Liver (tissue), 9 donors: ENCODE measurements around the gene MORF4L1. TPM values are rescaled to one million over a fixed set of nuclear protein-coding genes. Genes with fewer than 3 reads are reported as not detected.

Experiments used
- DNase-seq: peaks from one replicate; pipeline ENCODE4 v3.0.0-alpha.2; 2017; ENCODE audit warnings: low spot score
- H3K27ac ChIP-seq, 2 donors: one replicate each; pipeline ENCODE4 v1.7.0; 2013; ENCODE audit warnings: inconsistent platforms in 2 of 2, low read length in 2 of 2, control low read depth in 1 of 2, low read depth in 1 of 2, mild to moderate bottlenecking in 1 of 2
- H3K27me3 ChIP-seq, 4 donors: one replicate each; pipeline versions ENCODE4 v1.6.1 to v1.7.0; 2013; ENCODE audit warnings: low read length in 3 of 4, inconsistent platforms in 1 of 4, mild to moderate bottlenecking in 1 of 4, moderate library complexity in 1 of 4; ENCODE audit not compliant: control insufficient read depth in 4 of 4, insufficient read depth in 4 of 4
- H3K36me3 ChIP-seq, 4 donors: one replicate each; pipeline versions ENCODE4 v1.6.1 to v1.7.0; 2013; ENCODE audit warnings: low read length in 3 of 4, mild to moderate bottlenecking in 3 of 4, low read depth in 1 of 4, moderate library complexity in 1 of 4; ENCODE audit not compliant: control insufficient read depth in 4 of 4, insufficient read depth in 3 of 4
- H3K4me1 ChIP-seq, 4 donors: one replicate each; pipeline versions ENCODE4 v1.6.1 to v1.7.0; 2013; ENCODE audit warnings: low read length in 3 of 4, mild to moderate bottlenecking in 3 of 4, moderate library complexity in 1 of 4; ENCODE audit not compliant: control insufficient read depth in 4 of 4, insufficient read depth in 4 of 4
- H3K4me3 ChIP-seq, 3 donors: one replicate each; pipeline versions ENCODE4 v1.6.1 to v1.7.0; 2013; ENCODE audit warnings: low read length in 3 of 3, control low read depth in 1 of 3, low read depth in 1 of 3, mild to moderate bottlenecking in 1 of 3
- H3K9ac ChIP-seq, 2 donors: one replicate each; pipeline ENCODE4 v1.7.0; 2013; ENCODE audit warnings: low read length in 2 of 2, mild to moderate bottlenecking in 2 of 2, moderate library complexity in 2 of 2, control low read depth in 1 of 2, low read depth in 1 of 2
- H3K9me3 ChIP-seq, 4 donors: one replicate each; pipeline versions ENCODE4 v1.6.1 to v1.7.0; 2013; ENCODE audit warnings: low read length in 3 of 4; ENCODE audit not compliant: control insufficient read depth in 4 of 4
- EGR1 ChIP-seq, 2 donors: IDR thresholded peaks; 2 replicates each; pipeline ENCODE4 v1.6.1; 2016 to 2018; ENCODE audit warnings: antibody characterized with exemption in 2 of 2, low read depth in 2 of 2
- FOXA1 ChIP-seq: IDR thresholded peaks from 2 replicates; pipeline ENCODE4 v1.6.1; 2016; ENCODE audit warnings: antibody characterized with exemption
- FOXA2 ChIP-seq: IDR thresholded peaks from 2 replicates; pipeline ENCODE4 v1.6.1; 2016; ENCODE audit warnings: antibody characterized with exemption
- GABPA ChIP-seq, 2 donors: IDR thresholded peaks in 1 of 2; conservative IDR thresholded peaks in 1 of 2; 2 replicates each; pipeline ENCODE4 v1.6.1; 2016; ENCODE audit warnings: antibody characterized with exemption in 2 of 2, mild to moderate bottlenecking in 1 of 2, moderate library complexity in 1 of 2
- HNF4A ChIP-seq, 2 donors: conservative IDR thresholded peaks; 2 replicates each; pipeline ENCODE4 v1.6.1; 2016; ENCODE audit warnings: antibody characterized with exemption in 2 of 2, mild to moderate bottlenecking in 2 of 2
- JUND ChIP-seq, 2 donors: IDR thresholded peaks; 2 replicates each; pipeline ENCODE4 v1.6.1; 2016; ENCODE audit warnings: antibody characterized with exemption in 2 of 2
- NR2F2 ChIP-seq: IDR thresholded peaks from 2 replicates; pipeline ENCODE4 v1.6.1; 2016; ENCODE audit warnings: antibody characterized with exemption
- RXRA ChIP-seq, 2 donors: IDR thresholded peaks; 2 replicates each; pipeline ENCODE4 v1.6.1; 2017 to 2018; ENCODE audit warnings: antibody characterized with exemption in 2 of 2, mild to moderate bottlenecking in 1 of 2
- SP1 ChIP-seq: IDR thresholded peaks from 2 replicates; pipeline ENCODE4 v1.6.1; 2018; ENCODE audit warnings: antibody characterized with exemption, mild to moderate bottlenecking
- YY1 ChIP-seq: IDR thresholded peaks from 2 replicates; pipeline ENCODE4 v1.6.1; 2016; ENCODE audit warnings: antibody characterized with exemption, mild to moderate bottlenecking
- WGBS: extraction: QIAGEN DNeasy Blood & Tissue Kit; methylation state at CpG from one replicate; pipeline ENCODE4 v1.1.7; 2013; 5-methylcytosine and 5-hydroxymethylcytosine counted together
- polyA plus RNA-seq, 2 donors: library from polyadenylated mRNA; stranded (reverse) in 1 of 2; unstranded in 1 of 2; fragments of 200-250 nt in 1 of 2; fragments of >200 nt in 1 of 2; fragmentation: Nextera tagmentation in 1 of 2; extraction: Ambion mirVana in 1 of 2; gene quantifications; one replicate each; pipeline versions ENCODE4 v1.2.1 to v1.2.3, GENCODE V29; 2013 to 2015
- total RNA-seq, 2 donors: library from RNA; depleted of rRNA; stranded (reverse); fragments of >200 nt; gene quantifications; one replicate each; pipeline ENCODE4 v1.2.3, GENCODE V29; 2014
- TF ChIP-seq, protein P1 (sequence below): IDR thresholded peaks from 2 replicates; pipeline ENCODE4 v1.6.1; 2016; ENCODE audit warnings: antibody characterized with exemption, mild to moderate bottlenecking
- TF ChIP-seq, protein P2 (sequence below): IDR thresholded peaks from 2 replicates; pipeline ENCODE4 v1.6.1; 2016; ENCODE audit warnings: antibody characterized with exemption
- TF ChIP-seq, protein P3 (sequence below): fragments of 150-350 bp; IDR thresholded peaks from 2 replicates; pipeline ENCODE4 v1.5.1; 2017; ENCODE audit warnings: improper control_type of control experiment, low read depth, low read length; ENCODE audit not compliant: missing input control
- TF ChIP-seq, protein P4 (sequence below): IDR thresholded peaks from 2 replicates; pipeline ENCODE4 v1.6.1; 2016; ENCODE audit warnings: antibody characterized with exemption
- TF ChIP-seq, protein P5 (sequence below): IDR thresholded peaks from 2 replicates; pipeline ENCODE4 v1.6.1; 2016; ENCODE audit warnings: antibody characterized with exemption
- donor health status: healthy.
- donor health status: healthy.
- donor health status: healthy.
- donor health status: healthy.
- donor health status: healthy.

MORF4L1 gene
- total and polyA plus RNA-seq, 4 donors, result 67.5 to 134 (median 123) TPM

DNA sequence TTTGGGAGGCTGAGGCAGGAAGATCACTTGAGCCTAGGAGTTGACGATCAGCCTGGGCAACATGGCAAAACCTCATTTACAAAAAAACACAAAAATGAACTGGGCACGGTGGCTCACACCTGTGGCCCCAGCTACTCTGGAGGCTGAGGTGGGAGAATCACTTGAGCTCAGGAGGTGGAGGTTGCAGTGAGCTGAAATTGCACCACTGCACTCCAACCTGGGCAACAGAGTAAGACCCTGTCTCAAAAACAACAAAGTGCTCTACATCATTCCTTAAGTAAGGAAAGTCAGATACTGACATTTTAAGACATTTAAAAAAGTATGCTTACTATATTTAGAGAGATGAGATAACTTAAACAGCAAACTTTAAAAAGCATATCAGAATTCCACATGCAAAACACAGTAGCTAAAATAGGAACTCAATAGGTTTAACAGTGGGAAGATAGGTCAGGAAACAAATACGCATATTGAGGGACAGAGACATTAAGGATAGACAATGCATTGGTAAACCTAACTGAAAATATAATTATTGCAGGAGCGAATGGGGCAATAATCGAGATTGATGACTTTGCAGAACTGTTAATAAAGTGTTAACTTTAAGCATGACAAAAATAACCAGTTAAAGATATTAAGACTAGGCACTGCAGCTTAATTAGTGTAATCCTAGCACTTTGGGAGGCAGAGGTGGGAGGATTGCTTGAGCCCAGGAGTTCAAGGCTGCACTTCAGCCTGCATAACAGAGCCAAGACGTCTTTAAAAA is 32.1 kb downstream of the MORF4L1 start:
- no peak overlapping the region for H3K27ac ChIP-seq
- no peak for DNase-seq
- no peaks in the 10 kb centered on the region for H3K9me3 ChIP-seq
- peaks cover 6 to 11% (median 8%) of the 10 kb centered on the region in 4 donors for H3K4me1 ChIP-seq
- WGBS, result 92% methylated on average over 6 of the region's 6 CpGs
- no peaks in the 10 kb centered on the region for H3K27me3 ChIP-seq
- TF ChIP-seq JUND (IDR thresholded peaks at IDR 0.05) (no peak), SP1 (no peak), YY1 (no peak), HNF4A (conservative IDR thresholded peaks at IDR 0.05) (no peak), NR2F2 (no peak), GABPA (IDR thresholded peaks at IDR 0.05 in 1 of 2, conservative IDR thresholded peaks at IDR 0.05 in 1 of 2) (no peak), EGR1 (IDR thresholded peaks at IDR 0.05; ENCODE audit: low read depth in 2 of 2) (no peak)
- TF ChIP-seq, protein P1, sequence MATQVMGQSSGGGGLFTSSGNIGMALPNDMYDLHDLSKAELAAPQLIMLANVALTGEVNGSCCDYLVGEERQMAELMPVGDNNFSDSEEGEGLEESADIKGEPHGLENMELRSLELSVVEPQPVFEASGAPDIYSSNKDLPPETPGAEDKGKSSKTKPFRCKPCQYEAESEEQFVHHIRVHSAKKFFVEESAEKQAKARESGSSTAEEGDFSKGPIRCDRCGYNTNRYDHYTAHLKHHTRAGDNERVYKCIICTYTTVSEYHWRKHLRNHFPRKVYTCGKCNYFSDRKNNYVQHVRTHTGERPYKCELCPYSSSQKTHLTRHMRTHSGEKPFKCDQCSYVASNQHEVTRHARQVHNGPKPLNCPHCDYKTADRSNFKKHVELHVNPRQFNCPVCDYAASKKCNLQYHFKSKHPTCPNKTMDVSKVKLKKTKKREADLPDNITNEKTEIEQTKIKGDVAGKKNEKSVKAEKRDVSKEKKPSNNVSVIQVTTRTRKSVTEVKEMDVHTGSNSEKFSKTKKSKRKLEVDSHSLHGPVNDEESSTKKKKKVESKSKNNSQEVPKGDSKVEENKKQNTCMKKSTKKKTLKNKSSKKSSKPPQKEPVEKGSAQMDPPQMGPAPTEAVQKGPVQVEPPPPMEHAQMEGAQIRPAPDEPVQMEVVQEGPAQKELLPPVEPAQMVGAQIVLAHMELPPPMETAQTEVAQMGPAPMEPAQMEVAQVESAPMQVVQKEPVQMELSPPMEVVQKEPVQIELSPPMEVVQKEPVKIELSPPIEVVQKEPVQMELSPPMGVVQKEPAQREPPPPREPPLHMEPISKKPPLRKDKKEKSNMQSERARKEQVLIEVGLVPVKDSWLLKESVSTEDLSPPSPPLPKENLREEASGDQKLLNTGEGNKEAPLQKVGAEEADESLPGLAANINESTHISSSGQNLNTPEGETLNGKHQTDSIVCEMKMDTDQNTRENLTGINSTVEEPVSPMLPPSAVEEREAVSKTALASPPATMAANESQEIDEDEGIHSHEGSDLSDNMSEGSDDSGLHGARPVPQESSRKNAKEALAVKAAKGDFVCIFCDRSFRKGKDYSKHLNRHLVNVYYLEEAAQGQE, result no peak
- TF ChIP-seq, protein P2, sequence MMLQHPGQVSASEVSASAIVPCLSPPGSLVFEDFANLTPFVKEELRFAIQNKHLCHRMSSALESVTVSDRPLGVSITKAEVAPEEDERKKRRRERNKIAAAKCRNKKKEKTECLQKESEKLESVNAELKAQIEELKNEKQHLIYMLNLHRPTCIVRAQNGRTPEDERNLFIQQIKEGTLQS, result no peak
- TF ChIP-seq, protein P3, sequence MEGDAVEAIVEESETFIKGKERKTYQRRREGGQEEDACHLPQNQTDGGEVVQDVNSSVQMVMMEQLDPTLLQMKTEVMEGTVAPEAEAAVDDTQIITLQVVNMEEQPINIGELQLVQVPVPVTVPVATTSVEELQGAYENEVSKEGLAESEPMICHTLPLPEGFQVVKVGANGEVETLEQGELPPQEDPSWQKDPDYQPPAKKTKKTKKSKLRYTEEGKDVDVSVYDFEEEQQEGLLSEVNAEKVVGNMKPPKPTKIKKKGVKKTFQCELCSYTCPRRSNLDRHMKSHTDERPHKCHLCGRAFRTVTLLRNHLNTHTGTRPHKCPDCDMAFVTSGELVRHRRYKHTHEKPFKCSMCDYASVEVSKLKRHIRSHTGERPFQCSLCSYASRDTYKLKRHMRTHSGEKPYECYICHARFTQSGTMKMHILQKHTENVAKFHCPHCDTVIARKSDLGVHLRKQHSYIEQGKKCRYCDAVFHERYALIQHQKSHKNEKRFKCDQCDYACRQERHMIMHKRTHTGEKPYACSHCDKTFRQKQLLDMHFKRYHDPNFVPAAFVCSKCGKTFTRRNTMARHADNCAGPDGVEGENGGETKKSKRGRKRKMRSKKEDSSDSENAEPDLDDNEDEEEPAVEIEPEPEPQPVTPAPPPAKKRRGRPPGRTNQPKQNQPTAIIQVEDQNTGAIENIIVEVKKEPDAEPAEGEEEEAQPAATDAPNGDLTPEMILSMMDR, result no peak
- TF ChIP-seq, protein P4, sequence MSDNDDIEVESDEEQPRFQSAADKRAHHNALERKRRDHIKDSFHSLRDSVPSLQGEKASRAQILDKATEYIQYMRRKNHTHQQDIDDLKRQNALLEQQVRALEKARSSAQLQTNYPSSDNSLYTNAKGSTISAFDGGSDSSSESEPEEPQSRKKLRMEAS, result no peak
- TF ChIP-seq, protein P5, sequence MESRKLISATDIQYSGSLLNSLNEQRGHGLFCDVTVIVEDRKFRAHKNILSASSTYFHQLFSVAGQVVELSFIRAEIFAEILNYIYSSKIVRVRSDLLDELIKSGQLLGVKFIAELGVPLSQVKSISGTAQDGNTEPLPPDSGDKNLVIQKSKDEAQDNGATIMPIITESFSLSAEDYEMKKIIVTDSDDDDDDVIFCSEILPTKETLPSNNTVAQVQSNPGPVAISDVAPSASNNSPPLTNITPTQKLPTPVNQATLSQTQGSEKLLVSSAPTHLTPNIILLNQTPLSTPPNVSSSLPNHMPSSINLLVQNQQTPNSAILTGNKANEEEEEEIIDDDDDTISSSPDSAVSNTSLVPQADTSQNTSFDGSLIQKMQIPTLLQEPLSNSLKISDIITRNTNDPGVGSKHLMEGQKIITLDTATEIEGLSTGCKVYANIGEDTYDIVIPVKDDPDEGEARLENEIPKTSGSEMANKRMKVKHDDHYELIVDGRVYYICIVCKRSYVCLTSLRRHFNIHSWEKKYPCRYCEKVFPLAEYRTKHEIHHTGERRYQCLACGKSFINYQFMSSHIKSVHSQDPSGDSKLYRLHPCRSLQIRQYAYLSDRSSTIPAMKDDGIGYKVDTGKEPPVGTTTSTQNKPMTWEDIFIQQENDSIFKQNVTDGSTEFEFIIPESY, result no peak
- peaks cover 10 to 42% (median 34%) of the 10 kb centered on the region in 4 donors for H3K36me3 ChIP-seq
- no peak overlapping the region for H3K4me3 ChIP-seq
- no peak overlapping the region for H3K9ac ChIP-seq

DNA sequence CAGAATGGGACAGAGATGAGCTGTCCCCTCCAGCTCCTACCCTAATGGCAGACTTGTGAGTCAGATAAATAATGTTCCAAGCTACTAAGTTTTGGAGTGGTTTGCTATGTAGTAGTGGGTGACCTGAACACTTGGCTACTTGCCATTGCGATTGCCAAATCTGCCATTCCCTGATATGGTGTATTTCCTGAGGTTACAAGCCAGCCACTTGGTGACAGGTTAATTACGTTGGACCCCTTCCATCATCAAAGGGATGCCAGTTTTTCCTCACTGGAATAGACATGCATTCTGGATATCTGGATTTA is 33.6 kb downstream of the MORF4L1 start:
- DNase-seq, result no peak
- peaks cover 4 to 41% (median 29%) of the 10 kb centered on the region in 4 donors for H3K36me3 ChIP-seq
- TF ChIP-seq FOXA2 (no peak), JUND (IDR thresholded peaks at IDR 0.05) (peak; percentile 9 to 34), YY1 (peak; percentile 68), EGR1 (IDR thresholded peaks at IDR 0.05; ENCODE audit: low read depth in 2 of 2) (no peak), GABPA (IDR thresholded peaks at IDR 0.05 in 1 of 2, conservative IDR thresholded peaks at IDR 0.05 in 1 of 2) (no peak), FOXA1 (no peak), RXRA (IDR thresholded peaks at IDR 0.05) (peak; percentile 55 to 58)
- TF ChIP-seq, protein P3, result no peak
- TF ChIP-seq, protein P2, result no peak
- TF ChIP-seq, protein P1, result no peak
- TF ChIP-seq, protein P4, result no peak

More for the DNA sequence above, 33.6 kb downstream of the MORF4L1 start:
- no peaks in the 10 kb centered on the region for H3K9me3 ChIP-seq
- 31% methylated on average over 2 of the region's 2 CpGs for WGBS
- peak overlapping the region; percentile 37 to 75 for H3K27ac ChIP-seq
- H3K27me3 ChIP-seq, result no peaks in the 10 kb centered on the region
- H3K4me3 ChIP-seq, result no peak overlapping the region
- peaks cover 6 to 11% (median 8%) of the 10 kb centered on the region in 4 donors for H3K4me1 ChIP-seq
- no peak overlapping the region for H3K9ac ChIP-seq
